Activated naive CD4-positive, alpha-beta T cell treated with anti-CD3 and anti-CD28 coated beads, Interleukin-2, amount 50 U/mL, for 72 hours (primary cell): ENCODE measurements around the gene CEP295NL. TPM values are rescaled to one million over a fixed set of nuclear protein-coding genes. Genes with fewer than 3 reads are reported as not detected.
"Not testable (repeated sequence)": the region's sequence is repeated elsewhere in the genome, so short reads cannot be mapped to it uniquely, and the experiment has no call there.

Experiments used
- ATAC-seq, 2 donors: fragments of 150-1000 bp; cut with Tn5 transposase; 2 replicates each; pipeline ENCODE4 v1.10.0; 2021; ENCODE audit warnings: mild to moderate bottlenecking in 2 of 2, moderate library complexity in 2 of 2
- DNase-seq, 2 donors: peaks; one replicate each; pipeline ENCODE4 v3.0.0; 2021 to 2022; ENCODE audit warnings: low spot score in 2 of 2
- H3K27ac Mint-ChIP-seq, 2 donors: one replicate each; pipeline ENCODE4 v1.8.0; 2022; ENCODE audit warnings: mild to moderate bottlenecking in 2 of 2, mixed read lengths in 2 of 2
- H3K36me3 Mint-ChIP-seq, 2 donors: one replicate each; pipeline ENCODE4 v1.8.0; 2022; ENCODE audit warnings: mixed read lengths in 2 of 2
- H3K9me3 Mint-ChIP-seq, 2 donors: one replicate each; pipeline ENCODE4 v1.8.0; 2022; ENCODE audit warnings: mixed read lengths in 2 of 2
- total RNA-seq, 2 donors: library from RNA; stranded (reverse); gene quantifications; one replicate each; pipeline ENCODE4 v1.2.3, GENCODE V29; 2022

The CEP295NL gene
- under 1 TPM in 1 of 2 donors, not detected in 1; 0.61 TPM for total RNA-seq

- ATAC-seq (peak; percentile 58 to 80), DNase-seq (no peak)
- H3K27ac Mint-ChIP-seq: peak within 1 kb of the TSS; percentile 42 to 77
- H3K36me3 Mint-ChIP-seq: no peaks in the 10 kb centered on the region
- no peaks in the 10 kb centered on the region for H3K9me3 Mint-ChIP-seq
Measured at GRCh38 chr17:78903101-78903779, at the start of gene CEP295NL. Gene CEP295NL, minus strand, starts transcription at chr17:78903201. Its CDS starts 1,373 bp downstream, at chr17:78901828.

- Mint-ChIP-seq H3K9me3 (peaks cover 4 to 12% of the 10 kb centered on the region in 2 donors), H3K27ac (no peak overlapping the region), H3K36me3 (peaks cover 9 to 18% of the 10 kb centered on the region in 2 donors)
- no peak for ATAC-seq
- no peak for DNase-seq
Measured at GRCh38 chr17:78952706-78953105, 49.7 kb upstream of the CEP295NL start.

- Mint-ChIP-seq H3K36me3 (peaks cover 9 to 18% of the 10 kb centered on the region in 2 donors), H3K9me3 (peaks cover 4 to 12% of the 10 kb centered on the region in 2 donors), H3K27ac (no peak overlapping the region)
- DNase-seq (no peak), ATAC-seq (no peak)
Measured at GRCh38 chr17:78951967-78952551, 49.1 kb upstream of the CEP295NL start.

GRCh38 chr17:78950870-78951269, 47.9 kb upstream of the CEP295NL start:
- peaks cover 4 to 12% of the 10 kb centered on the region in 2 donors for H3K9me3 Mint-ChIP-seq
- H3K27ac Mint-ChIP-seq: no peak overlapping the region
- peaks cover 9 to 18% of the 10 kb centered on the region in 2 donors for H3K36me3 Mint-ChIP-seq
- DNase-seq: no peak
- no peak for ATAC-seq

GRCh38 chr17:78947235-78948149, 44.5 kb upstream of the CEP295NL start:
- H3K27ac Mint-ChIP-seq: peak overlapping the region in 1 of 2 donors; percentile 14
- H3K9me3 Mint-ChIP-seq: peaks cover 4 to 12% of the 10 kb centered on the region in 2 donors
- ATAC-seq (no peak), DNase-seq (no peak)
- peaks cover 9 to 18% of the 10 kb centered on the region in 2 donors for H3K36me3 Mint-ChIP-seq

- DNase-seq (no peak), ATAC-seq (no peak)
- Mint-ChIP-seq H3K9me3 (peaks cover 4 to 12% of the 10 kb centered on the region in 2 donors), H3K27ac (no peak overlapping the region), H3K36me3 (peaks cover 9 to 18% of the 10 kb centered on the region in 2 donors)
Measured at GRCh38 chr17:78946631-78947030, 43.6 kb upstream of the CEP295NL start.

- H3K9me3 Mint-ChIP-seq: peaks cover 4 to 12% of the 10 kb centered on the region in 2 donors
- H3K27ac Mint-ChIP-seq: no peak overlapping the region
- H3K36me3 Mint-ChIP-seq: peaks cover 9 to 14% of the 10 kb centered on the region in 2 donors
- DNase-seq (no peak), ATAC-seq (no peak)
Measured at GRCh38 chr17:78946131-78946530, 43.1 kb upstream of the CEP295NL start.

- not testable (repeated sequence) for H3K9me3 Mint-ChIP-seq, DNase-seq, ATAC-seq, H3K27ac Mint-ChIP-seq, H3K36me3 Mint-ChIP-seq
Measured at GRCh38 chr17:78945455-78945854, 42.5 kb upstream of the CEP295NL start.

- Mint-ChIP-seq H3K36me3 (peaks cover 0 to 2% of the 10 kb centered on the region in 2 donors), H3K9me3 (peaks cover 0 to 1% of the 10 kb centered on the region in 2 donors), H3K27ac (no peak overlapping the region)
- ATAC-seq (no peak), DNase-seq (no peak)
Measured at GRCh38 chr17:78944956-78945355, 42.0 kb upstream of the CEP295NL start.

GRCh38 chr17:78944026-78944425, 41.0 kb upstream of the CEP295NL start:
- ATAC-seq (no peak), DNase-seq (no peak)
- Mint-ChIP-seq H3K27ac (no peak overlapping the region), H3K9me3 (no peaks in the 10 kb centered on the region), H3K36me3 (no peaks in the 10 kb centered on the region)

- Mint-ChIP-seq H3K36me3 (no peaks in the 10 kb centered on the region), H3K9me3 (no peaks in the 10 kb centered on the region), H3K27ac (no peak overlapping the region)
- no peak for DNase-seq
- no peak for ATAC-seq
Measured at GRCh38 chr17:78940708-78941107, 37.7 kb upstream of the CEP295NL start.

- Mint-ChIP-seq H3K36me3 (no peaks in the 10 kb centered on the region), H3K27ac (no peak overlapping the region), H3K9me3 (no peaks in the 10 kb centered on the region)
- DNase-seq (no peak), ATAC-seq (no peak)
Measured at GRCh38 chr17:78940258-78940657, 37.3 kb upstream of the CEP295NL start.

- H3K9me3 Mint-ChIP-seq: no peaks in the 10 kb centered on the region
- DNase-seq: no peak
- no peaks in the 10 kb centered on the region for H3K36me3 Mint-ChIP-seq
- ATAC-seq: no peak
- H3K27ac Mint-ChIP-seq: no peak overlapping the region
Measured at GRCh38 chr17:78939615-78940014, 36.6 kb upstream of the CEP295NL start.

- ATAC-seq (no peak), DNase-seq (no peak)
- H3K36me3 Mint-ChIP-seq: no peaks in the 10 kb centered on the region
- no peak overlapping the region for H3K27ac Mint-ChIP-seq
- H3K9me3 Mint-ChIP-seq: no peaks in the 10 kb centered on the region
Measured at GRCh38 chr17:78937561-78937960, 34.6 kb upstream of the CEP295NL start.

GRCh38 chr17:78935419-78936323, 32.7 kb upstream of the CEP295NL start:
- DNase-seq (no peak), ATAC-seq (no peak)
- H3K9me3 Mint-ChIP-seq: no peaks in the 10 kb centered on the region
- H3K36me3 Mint-ChIP-seq: no peaks in the 10 kb centered on the region
- H3K27ac Mint-ChIP-seq: peak overlapping the region in 1 of 2 donors; percentile 29
